GM11168 (cell line): ENCODE results near the gene RNU1-4.
"Not testable (repeated sequence)": the region's sequence is repeated elsewhere in the genome, so short reads cannot be mapped to it uniquely, and the experiment has no call there.

ENCODE experiments used
- in situ Hi-C: fragments of 300-500 bp; cut with MboI; formaldehyde crosslinking; loops from one replicate; pipeline ENCODE4 v1.12.0; 2022; ENCODE audit warnings: low sequenced_read_pairs; ENCODE audit not compliant: unreplicated experiment

RNU1-4 gene

GRCh38 chr1:16740047-16740964 is at the start of gene RNU1-4:
TSS of gene RNU1-4 (plus strand) at chr1:16740516.
- in situ Hi-C loops: loop anchor here (10.0 kb wide), 1 partner anchor 236 kb away; no protein-coding TSS in a partner anchor

- in situ Hi-C loops: not testable (repeated sequence)
These were observed 49.2 kb upstream of the RNU1-4 start for GRCh38 chr1:16690971-16691682.

GRCh38 chr1:16692283-16692682 is 48.0 kb upstream of the RNU1-4 start:
- in situ Hi-C loops: not testable (repeated sequence)

GRCh38 chr1:16692717-16693448 is 47.4 kb upstream of the RNU1-4 start:
- in situ Hi-C loops: not testable (repeated sequence)

- in situ Hi-C loops: not testable (repeated sequence)
These were observed 46.6 kb upstream of the RNU1-4 start for GRCh38 chr1:16693449-16694307.

GRCh38 chr1:16694308-16694702 is 46.0 kb upstream of the RNU1-4 start:
- in situ Hi-C loops: not testable (repeated sequence)

- in situ Hi-C loops: not testable (repeated sequence)
These were observed 43.7 kb upstream of the RNU1-4 start for GRCh38 chr1:16696507-16697150.

GRCh38 chr1:16697152-16697551 is 43.2 kb upstream of the RNU1-4 start:
- in situ Hi-C loops: not testable (repeated sequence)

- in situ Hi-C loops: not testable (repeated sequence)
These were observed 40.9 kb upstream of the RNU1-4 start for GRCh38 chr1:16699440-16699839.

GRCh38 chr1:16700138-16700895 is 40.0 kb upstream of the RNU1-4 start:
- in situ Hi-C loops: not testable (repeated sequence)

GRCh38 chr1:16701189-16701588 is 39.1 kb upstream of the RNU1-4 start:
- in situ Hi-C loops: not testable (repeated sequence)

GRCh38 chr1:16702280-16702679 is 38.0 kb upstream of the RNU1-4 start:
- in situ Hi-C loops: not testable (repeated sequence)

- in situ Hi-C loops: not testable (repeated sequence)
These were observed 37.2 kb upstream of the RNU1-4 start for GRCh38 chr1:16703141-16703540.

GRCh38 chr1:16703602-16704001 is 36.7 kb upstream of the RNU1-4 start:
- in situ Hi-C loops: not testable (repeated sequence)

GRCh38 chr1:16704076-16704475 is 36.2 kb upstream of the RNU1-4 start:
- in situ Hi-C loops: not testable (repeated sequence)

- in situ Hi-C loops: not testable (repeated sequence)
These were observed 35.7 kb upstream of the RNU1-4 start for GRCh38 chr1:16704502-16705100.

GRCh38 chr1:16706302-16706701 is 34.0 kb upstream of the RNU1-4 start:
- in situ Hi-C loops: not testable (repeated sequence)
